Neural cell (in vitro differentiated cells): ENCODE measurements around the gene CYP1A1.

Experiments used
- CTCF ChIP-seq: fragments of 450-650 bp; IDR thresholded peaks from 2 replicates; pipeline ENCODE4 v1.5.1; 2014; ENCODE audit warnings: antibody characterized with exemption, mild to moderate bottlenecking, moderate library complexity; ENCODE audit not compliant: poor library complexity, severe bottlenecking
- EP300 ChIP-seq: fragments of 450-650 bp; conservative IDR thresholded peaks from 2 replicates; pipeline ENCODE4 v1.6.1; 2014; ENCODE audit warnings: antibody characterized with exemption, mild to moderate bottlenecking, moderate library complexity; ENCODE audit not compliant: poor library complexity, severe bottlenecking
- EZH2 ChIP-seq: fragments of 200-600, 300-800 bp; shearing (Covaris generic), sonication (generic); IDR thresholded peaks from 2 replicates; pipeline ENCODE4 v1.6.1; 2014; ENCODE audit warnings: antibody characterized with exemption, low read length, borderline replicate concordance, mild to moderate bottlenecking; ENCODE audit not compliant: insufficient read depth, poor library complexity, severe bottlenecking
- MXI1 ChIP-seq: fragments of 450-650 bp; conservative IDR thresholded peaks from 2 replicates; pipeline ENCODE4 v1.6.1; 2014; ENCODE audit warnings: antibody characterized with exemption, mild to moderate bottlenecking; ENCODE audit not compliant: poor library complexity, severe bottlenecking
- POLR2AphosphoS5 ChIP-seq: IDR thresholded peaks from 2 replicates; pipeline ENCODE4 v1.6.1; 2012
- RAD21 ChIP-seq: fragments of 450-650 bp; conservative IDR thresholded peaks from 2 replicates; pipeline ENCODE4 v1.6.1; 2014; ENCODE audit warnings: antibody characterized with exemption, mild to moderate bottlenecking, moderate library complexity
- SMC3 ChIP-seq: fragments of 450-650 bp; conservative IDR thresholded peaks from 2 replicates; pipeline ENCODE4 v1.6.1; 2014; ENCODE audit warnings: antibody characterized with exemption, mild to moderate bottlenecking, moderate library complexity; ENCODE audit not compliant: poor library complexity
- TAF1 ChIP-seq: IDR thresholded peaks from 2 replicates; pipeline ENCODE4 v1.6.1; 2012; ENCODE audit warnings: low read depth
- TF ChIP-seq, protein P1 (sequence below): IDR thresholded peaks from 2 replicates; pipeline ENCODE4 v1.6.1; 2012; ENCODE audit warnings: borderline replicate concordance

DNA sequence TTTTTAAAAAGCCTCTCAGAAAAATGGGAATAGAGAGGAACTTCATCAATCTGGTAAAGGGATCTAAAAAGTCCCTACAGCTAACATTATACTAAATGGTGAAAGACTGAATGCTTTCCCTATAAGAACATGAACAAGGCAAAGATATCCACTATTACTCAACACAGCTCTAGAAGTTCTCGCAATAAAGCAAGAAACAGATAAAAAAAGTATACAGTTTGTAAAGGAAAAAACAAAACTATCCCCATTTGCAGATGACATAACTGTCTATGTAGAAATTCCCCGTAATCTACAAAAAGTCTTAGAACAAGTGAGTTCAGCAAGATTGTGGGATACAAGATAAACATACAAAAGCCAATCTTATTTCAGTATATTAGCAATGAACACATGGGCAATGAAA, 44.9 kb downstream of the CYP1A1 start:
- TF ChIP-seq POLR2AphosphoS5 (no peak), CTCF (no peak), EP300 (no peak), MXI1 (no peak), SMC3 (no peak), EZH2 (no peak), TAF1 (no peak), RAD21 (no peak)
- TF ChIP-seq, protein P1, sequence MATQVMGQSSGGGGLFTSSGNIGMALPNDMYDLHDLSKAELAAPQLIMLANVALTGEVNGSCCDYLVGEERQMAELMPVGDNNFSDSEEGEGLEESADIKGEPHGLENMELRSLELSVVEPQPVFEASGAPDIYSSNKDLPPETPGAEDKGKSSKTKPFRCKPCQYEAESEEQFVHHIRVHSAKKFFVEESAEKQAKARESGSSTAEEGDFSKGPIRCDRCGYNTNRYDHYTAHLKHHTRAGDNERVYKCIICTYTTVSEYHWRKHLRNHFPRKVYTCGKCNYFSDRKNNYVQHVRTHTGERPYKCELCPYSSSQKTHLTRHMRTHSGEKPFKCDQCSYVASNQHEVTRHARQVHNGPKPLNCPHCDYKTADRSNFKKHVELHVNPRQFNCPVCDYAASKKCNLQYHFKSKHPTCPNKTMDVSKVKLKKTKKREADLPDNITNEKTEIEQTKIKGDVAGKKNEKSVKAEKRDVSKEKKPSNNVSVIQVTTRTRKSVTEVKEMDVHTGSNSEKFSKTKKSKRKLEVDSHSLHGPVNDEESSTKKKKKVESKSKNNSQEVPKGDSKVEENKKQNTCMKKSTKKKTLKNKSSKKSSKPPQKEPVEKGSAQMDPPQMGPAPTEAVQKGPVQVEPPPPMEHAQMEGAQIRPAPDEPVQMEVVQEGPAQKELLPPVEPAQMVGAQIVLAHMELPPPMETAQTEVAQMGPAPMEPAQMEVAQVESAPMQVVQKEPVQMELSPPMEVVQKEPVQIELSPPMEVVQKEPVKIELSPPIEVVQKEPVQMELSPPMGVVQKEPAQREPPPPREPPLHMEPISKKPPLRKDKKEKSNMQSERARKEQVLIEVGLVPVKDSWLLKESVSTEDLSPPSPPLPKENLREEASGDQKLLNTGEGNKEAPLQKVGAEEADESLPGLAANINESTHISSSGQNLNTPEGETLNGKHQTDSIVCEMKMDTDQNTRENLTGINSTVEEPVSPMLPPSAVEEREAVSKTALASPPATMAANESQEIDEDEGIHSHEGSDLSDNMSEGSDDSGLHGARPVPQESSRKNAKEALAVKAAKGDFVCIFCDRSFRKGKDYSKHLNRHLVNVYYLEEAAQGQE: no peak
